Ureter (tissue), 1 donor: Measurements from ENCODE around the gene CDK8. TPM values are rescaled to one million over a fixed set of nuclear protein-coding genes. Genes with fewer than 3 reads are reported as not detected.
"Not testable (repeated sequence)": the region's sequence is repeated elsewhere in the genome, so short reads cannot be mapped to it uniquely, and the experiment has no call there.

ENCODE experiments used
- DNase-seq: peaks from one replicate; pipeline ENCODE4 v3.0.0-alpha.2; 2020; ENCODE audit warnings: low spot score
- total RNA-seq: library from RNA; stranded (reverse); gene quantifications from one replicate; pipeline ENCODE4 v1.2.4, GENCODE V29; 2023
- donor health status: DM: yes; HTN: yes; CAD: no.

CDK8 gene
- total RNA-seq, 1 donor from 2014 or later: 18.0 TPM

GRCh38 chr13:26316095-26316494, 62.2 kb downstream of the CDK8 start:
- DNase-seq: not testable (repeated sequence)

GRCh38 chr13:26320766-26321165, 66.8 kb downstream of the CDK8 start:
- DNase-seq: no peak

- no peak for DNase-seq
Measured at GRCh38 chr13:26323127-26323526, 69.2 kb downstream of the CDK8 start.

- DNase-seq: no peak
Measured at GRCh38 chr13:26323764-26324163, 69.8 kb downstream of the CDK8 start.

GRCh38 chr13:26324294-26324693, 70.4 kb downstream of the CDK8 start:
- DNase-seq: no peak

GRCh38 chr13:26324867-26325266, 70.9 kb downstream of the CDK8 start:
- no peak for DNase-seq

GRCh38 chr13:26325876-26326275, 71.9 kb downstream of the CDK8 start:
- DNase-seq: no peak

- no peak for DNase-seq
Measured at GRCh38 chr13:26326562-26326961, 72.6 kb downstream of the CDK8 start.

GRCh38 chr13:26327940-26328725, 74.2 kb downstream of the CDK8 start:
- DNase-seq: no peak

GRCh38 chr13:26335158-26335557, 81.2 kb downstream of the CDK8 start:
- DNase-seq: no peak

GRCh38 chr13:26340807-26341206, 86.9 kb downstream of the CDK8 start:
- DNase-seq: no peak

- DNase-seq: no peak
Measured at GRCh38 chr13:26342898-26343297, 89.0 kb downstream of the CDK8 start.

GRCh38 chr13:26343816-26344215, 89.9 kb downstream of the CDK8 start:
- DNase-seq: no peak

GRCh38 chr13:26344980-26345379, 91.1 kb downstream of the CDK8 start:
- no peak for DNase-seq

GRCh38 chr13:26348966-26349365, 95.0 kb downstream of the CDK8 start:
- DNase-seq: no peak

GRCh38 chr13:26362261-26362660, 108.3 kb downstream of the CDK8 start:
- DNase-seq: no peak

GRCh38 chr13:26370553-26370952, 116.6 kb downstream of the CDK8 start:
- no peak for DNase-seq

- DNase-seq: no peak
Measured at GRCh38 chr13:26372747-26373146, 118.8 kb downstream of the CDK8 start.

- DNase-seq: no peak
Measured at GRCh38 chr13:26376430-26376829, 122.5 kb downstream of the CDK8 start.

- DNase-seq: no peak
Measured at GRCh38 chr13:26377038-26377437, 123.1 kb downstream of the CDK8 start.

GRCh38 chr13:26378116-26378515, 124.2 kb downstream of the CDK8 start:
- DNase-seq: no peak

GRCh38 chr13:26379831-26380230, 125.9 kb downstream of the CDK8 start:
- DNase-seq: no peak

- DNase-seq: no peak
Measured at GRCh38 chr13:26380930-26381329, 127.0 kb downstream of the CDK8 start.

GRCh38 chr13:26382366-26382765, 128.4 kb downstream of the CDK8 start:
- DNase-seq: no peak
